Loucy (cell line): ENCODE results near the gene NPTXR.

ENCODE experiments used
- H2AFZ ChIP-seq: fragments of 200-600 bp; sonication (generic); 2 replicates; pipeline ENCODE4 v1.6.0; 2016; ENCODE audit warnings: antibody characterized with exemption, mild to moderate bottlenecking, low read length, moderate library complexity
- H3F3A ChIP-seq: fragments of 200-600 bp; 2 replicates; pipeline ENCODE4 v1.6.0; 2016; ENCODE audit warnings: antibody characterized with exemption, low read depth, mild to moderate bottlenecking
- H3K27me3 ChIP-seq: fragments of 200-600 bp; sonication (generic); 2 replicates; pipeline ENCODE4 v1.6.1; 2014; ENCODE audit warnings: low read length, mild to moderate bottlenecking; ENCODE audit not compliant: insufficient read depth, poor library complexity, severe bottlenecking
- H3K36me3 ChIP-seq: fragments of 200-600 bp; sonication (generic); 2 replicates; pipeline ENCODE4 v1.6.1; 2016; ENCODE audit warnings: low read length; ENCODE audit not compliant: insufficient read depth
- H3K4me1 ChIP-seq: fragments of 200-600 bp; sonication (generic); 2 replicates; pipeline ENCODE4 v1.5.1; 2014; ENCODE audit warnings: low read length, mild to moderate bottlenecking; ENCODE audit not compliant: insufficient read depth, poor library complexity, severe bottlenecking
- H3K4me2 ChIP-seq: fragments of 200-600 bp; sonication (generic); 2 replicates; pipeline ENCODE4 v1.6.0; 2014; ENCODE audit warnings: antibody characterized with exemption, low read length, low read depth, mild to moderate bottlenecking; ENCODE audit not compliant: poor library complexity, severe bottlenecking
- H3K4me3 ChIP-seq: fragments of 200-600 bp; sonication (generic); 2 replicates; pipeline ENCODE4 v1.5.1; 2014; ENCODE audit warnings: low read length, mild to moderate bottlenecking, mixed read lengths; ENCODE audit not compliant: poor library complexity, severe bottlenecking
- H3K79me2 ChIP-seq: fragments of 200-600 bp; sonication (generic); 2 replicates; pipeline ENCODE4 v1.6.1; 2014; ENCODE audit warnings: low read length; ENCODE audit not compliant: insufficient read depth
- H3K9ac ChIP-seq: fragments of 200-600 bp; sonication (generic); 2 replicates; pipeline ENCODE4 v1.6.0; 2014; ENCODE audit warnings: mild to moderate bottlenecking, low read depth, low read length, moderate library complexity; ENCODE audit not compliant: poor library complexity, severe bottlenecking
- H3K9me2 ChIP-seq: fragments of 200-600 bp; sonication (generic); replicated peaks from 2 replicates; pipeline ENCODE4 v1.6.1; 2016; ENCODE audit warnings: low read depth, low read length, mixed read lengths
- H3K9me3 ChIP-seq: fragments of 200-600 bp; sonication (generic); 2 replicates; pipeline ENCODE4 v1.6.1; 2014; ENCODE audit warnings: mild to moderate bottlenecking, antibody characterized with exemption, low read length, low read depth; ENCODE audit not compliant: insufficient read depth
- H4K20me1 ChIP-seq: fragments of 200-600 bp; sonication (generic); 2 replicates; pipeline ENCODE4 v1.6.0; 2014; ENCODE audit warnings: antibody characterized with exemption, low read length, mild to moderate bottlenecking; ENCODE audit not compliant: insufficient read depth, poor library complexity, severe bottlenecking
- CTCF ChIP-seq: fragments of 200-600 bp; sonication (generic); conservative IDR thresholded peaks from 2 replicates; pipeline ENCODE4 v1.5.1; 2014; ENCODE audit warnings: mild to moderate bottlenecking, antibody characterized with exemption, low read length
- EZH2phosphoT487 ChIP-seq: fragments of 200-600 bp; IDR thresholded peaks from 2 replicates; pipeline ENCODE4 v1.6.1; 2018; ENCODE audit warnings: antibody characterized with exemption, mild to moderate bottlenecking, moderate library complexity, borderline replicate concordance

Gene NPTXR

GRCh38 chr22:38867124-38867455 is 23.3 kb upstream of the NPTXR start:
- H3K4me2 ChIP-seq: no peak overlapping the region
- no peaks in the 10 kb centered on the region for H3K27me3 ChIP-seq
- peaks cover 19% of the 10 kb centered on the region for H3K79me2 ChIP-seq
- H3K9me2 ChIP-seq: no peaks in the 10 kb centered on the region
- H3K4me1 ChIP-seq: peaks cover 16% of the 10 kb centered on the region
- H2AFZ ChIP-seq: no peak overlapping the region
- TF ChIP-seq EZH2phosphoT487 (no peak), CTCF (no peak)
- peaks cover 38% of the 10 kb centered on the region for H4K20me1 ChIP-seq
- no peak overlapping the region for H3K9ac ChIP-seq
- no peaks in the 10 kb centered on the region for H3F3A ChIP-seq
- H3K4me3 ChIP-seq: no peak overlapping the region
- H3K9me3 ChIP-seq: no peaks in the 10 kb centered on the region
- H3K36me3 ChIP-seq: peaks cover 3% of the 10 kb centered on the region; the same call in 1 of the 2 replicates

DNA sequence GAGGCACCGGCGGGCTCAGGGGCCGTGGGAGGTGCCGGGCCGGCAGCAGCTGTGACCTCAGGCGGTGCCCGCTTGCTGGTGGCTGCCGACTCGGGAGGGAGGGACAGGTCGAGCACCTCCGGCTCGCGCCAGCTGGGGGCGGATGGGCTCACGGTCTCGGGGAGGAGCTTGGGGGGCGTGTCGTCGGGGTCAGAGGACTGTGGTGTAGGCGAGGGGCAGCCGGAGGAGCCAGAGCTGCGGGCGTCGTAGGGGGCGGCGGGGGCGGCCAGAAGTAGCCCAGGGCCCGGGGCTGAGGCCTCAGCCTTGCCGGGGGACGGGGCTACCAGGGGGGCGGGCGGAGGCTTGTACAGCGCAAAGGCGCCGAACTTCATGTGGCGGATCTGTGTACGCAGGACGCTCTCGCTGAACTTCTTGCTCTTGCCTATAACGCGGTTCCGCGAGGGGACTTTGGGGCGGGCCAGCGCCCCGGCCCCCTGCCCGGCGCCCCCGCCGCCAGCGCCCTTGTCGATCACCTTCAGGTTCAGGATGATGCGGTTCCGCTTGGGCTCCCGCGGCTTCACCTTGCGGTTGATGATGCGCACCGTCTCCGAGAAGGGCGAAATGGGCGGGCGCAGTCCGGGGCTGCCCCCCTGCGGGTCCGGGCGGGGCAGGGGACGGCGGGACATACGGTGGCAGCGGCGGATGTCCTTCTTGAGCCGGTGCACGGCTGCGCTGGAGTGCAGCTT is 22.7 kb upstream of the NPTXR start:
- H3F3A ChIP-seq: no peaks in the 10 kb centered on the region
- no peak overlapping the region for H3K4me2 ChIP-seq
- peaks cover 37% of the 10 kb centered on the region for H4K20me1 ChIP-seq

DNA sequence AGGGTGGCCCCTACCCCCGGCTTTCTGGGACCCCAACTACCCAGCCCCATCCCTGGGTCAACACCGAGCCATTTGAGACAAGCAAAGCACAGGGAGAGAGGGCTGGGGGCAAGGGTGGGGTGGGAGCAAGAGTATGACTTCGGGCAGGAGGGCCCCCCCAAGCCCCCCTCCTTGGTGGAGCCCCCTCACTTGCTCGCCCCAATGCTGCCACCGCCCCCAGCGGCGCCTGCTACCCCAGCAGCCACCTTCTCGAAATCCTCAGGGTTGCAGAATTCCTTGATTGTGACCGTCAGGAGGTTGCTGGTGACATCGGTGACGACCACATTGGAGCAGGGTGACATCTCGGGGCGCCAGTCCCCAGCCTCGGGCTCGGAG is 22.2 kb upstream of the NPTXR start:
- no peak overlapping the region for H3K4me3 ChIP-seq
- TF ChIP-seq EZH2phosphoT487 (no peak), CTCF (no peak)
- no peak overlapping the region for H2AFZ ChIP-seq
- peaks cover 14% of the 10 kb centered on the region for H3K4me1 ChIP-seq
- no peak overlapping the region for H3K9ac ChIP-seq
- no peaks in the 10 kb centered on the region for H3F3A ChIP-seq
- no peaks in the 10 kb centered on the region for H3K27me3 ChIP-seq
- peaks cover 32% of the 10 kb centered on the region for H4K20me1 ChIP-seq
- no peak overlapping the region for H3K4me2 ChIP-seq
- H3K36me3 ChIP-seq: peaks cover 3% of the 10 kb centered on the region; the same call in 1 of the 2 replicates
- H3K9me3 ChIP-seq: no peaks in the 10 kb centered on the region
- H3K79me2 ChIP-seq: peaks cover 11% of the 10 kb centered on the region
- H3K9me2 ChIP-seq: no peaks in the 10 kb centered on the region

More for the DNA sequence above, 22.7 kb upstream of the NPTXR start:
- peaks cover 3% of the 10 kb centered on the region; the same call in 1 of the 2 replicates for H3K36me3 ChIP-seq
- H3K9me2 ChIP-seq: no peaks in the 10 kb centered on the region
- no peaks in the 10 kb centered on the region for H3K27me3 ChIP-seq
- peaks cover 16% of the 10 kb centered on the region for H3K4me1 ChIP-seq
- no peaks in the 10 kb centered on the region for H3K9me3 ChIP-seq
- peaks cover 17% of the 10 kb centered on the region for H3K79me2 ChIP-seq
- no peak for TF ChIP-seq EZH2phosphoT487
- no peak for TF ChIP-seq CTCF
- no peak overlapping the region for H2AFZ ChIP-seq
- H3K4me3 ChIP-seq: no peak overlapping the region
- no peak overlapping the region for H3K9ac ChIP-seq
